Caco-2 (cell line): Measurements from ENCODE around the gene PHTF1. TPM values are rescaled to one million over a fixed set of nuclear protein-coding genes. Genes with fewer than 3 reads are reported as not detected.
"Not testable (repeated sequence)": the region's sequence is repeated elsewhere in the genome, so short reads cannot be mapped to it uniquely, and the experiment has no call there.

Experiments used
- BruUV-seq: library from RNA; stranded (reverse); fragments of 400-500 nt; replicated peaks from 2 replicates; lab custom pipeline; 2021; lab: Mats Ljungman, UMichigan
- CTCF ChIA-PET: fragments of 300-600 bp; sonication (Branson Sonifier 250); formaldehyde crosslinking; loops from one replicate; lab custom pipeline; 2022; ENCODE audit warnings: antibody characterized with exemption; lab: Charles Lee
- POLR2A ChIA-PET: fragments of 300-600 bp; sonication (Branson Sonifier 250); formaldehyde crosslinking; loops from one replicate; lab custom pipeline; 2022; ENCODE audit warnings: antibody characterized with exemption; lab: Charles Lee
- DNase-seq, 2 experiments: peaks; one replicate each; pipeline versions ENCODE4 v3.0.0 to v3.0.0-alpha.2; 2020 to 2022
- H3K27me3 ChIP-seq: replicated peaks from 2 replicates; pipeline ENCODE4 v1.6.0; 2011; ENCODE audit warnings: low read length; ENCODE audit not compliant: control insufficient read depth, insufficient read depth
- H3K36me3 ChIP-seq: 2 replicates; pipeline ENCODE4 v1.5.1; 2011; ENCODE audit warnings: low read length; ENCODE audit not compliant: control insufficient read depth, insufficient read depth
- H3K4me1 ChIP-seq: fragments of 250-450 bp; sonication (Bioruptor Pico); 2 replicates; pipeline ENCODE4 v1.5.1; 2020; ENCODE audit warnings: mild to moderate bottlenecking
- H3K4me3 ChIP-seq: 2 replicates; pipeline ENCODE4 v1.5.1; 2011; ENCODE audit warnings: low read depth, mild to moderate bottlenecking, control low read depth, low read length
- H3K9me3 ChIP-seq: fragments of 250-450 bp; sonication (Bioruptor Pico); 2 replicates; pipeline ENCODE4 v1.5.1; 2020; ENCODE audit warnings: mild to moderate bottlenecking, moderate library complexity
- H3K27ac Mint-ChIP-seq: one replicate; pipeline ENCODE4 v1.8.0; 2022; ENCODE audit warnings: mixed read lengths; ENCODE audit not compliant: unreplicated experiment
- H3K27me3 Mint-ChIP-seq: one replicate; pipeline ENCODE4 v1.8.0; 2022; ENCODE audit warnings: mixed read lengths; ENCODE audit not compliant: insufficient read depth, unreplicated experiment
- H3K36me3 Mint-ChIP-seq: one replicate; pipeline ENCODE4 v1.8.0; 2022; ENCODE audit warnings: mild to moderate bottlenecking, mixed read lengths; ENCODE audit not compliant: insufficient read depth, unreplicated experiment
- H3K4me1 Mint-ChIP-seq: one replicate; pipeline ENCODE4 v1.8.0; 2022; ENCODE audit warnings: low read depth, mixed read lengths; ENCODE audit not compliant: unreplicated experiment
- H3K4me3 Mint-ChIP-seq: one replicate; pipeline ENCODE4 v1.8.0; 2022; ENCODE audit warnings: mild to moderate bottlenecking, moderate library complexity, mixed read lengths; ENCODE audit not compliant: unreplicated experiment
- H3K9me3 Mint-ChIP-seq: one replicate; pipeline ENCODE4 v1.8.0; 2022; ENCODE audit warnings: mixed read lengths; ENCODE audit not compliant: unreplicated experiment
- CTCF ChIP-seq, 2 experiments: fragments of 200-600 bp in 1 of 2; IDR thresholded peaks; 1 replicate in 1 of 2; 2 replicates in 1 of 2; pipeline versions ENCODE4 v1.5.1 to v1.8.0; 2011 to 2022; ENCODE audit warnings: antibody characterized with exemption in 1 of 2, control low read depth in 1 of 2, inconsistent platforms in 1 of 2, low read depth in 1 of 2, low read length in 1 of 2, mild to moderate bottlenecking in 1 of 2, moderate library complexity in 1 of 2; ENCODE audit not compliant: insufficient read depth in 1 of 2, severe bottlenecking in 1 of 2, unreplicated experiment in 1 of 2
- intact Hi-C: fragments of 100-400 bp; cut with micrococcal nuclease; formaldehyde crosslinking; loops from one replicate; pipeline ENCODE4 v1.10.0; 2022; ENCODE audit not compliant: unreplicated experiment
- total RNA-seq: library from RNA; stranded (reverse); gene quantifications from 2 replicates; pipeline ENCODE4 v1.2.3, GENCODE V29; 2022

Gene PHTF1
- total RNA-seq, 1 experiment from 2014 or later: 10.4 TPM

GRCh38 chr1:113760102-113761080 lies 1.1 kb upstream of the PHTF1 start:
- Histone ChIP-seq H3K4me1 (no peaks in the 10 kb centered on the region; the same call in 1 of the 2 replicates), H3K27me3 (no peaks in the 10 kb centered on the region), H3K4me3 (peak overlapping the region; percentile 65), H3K36me3 (no peaks in the 10 kb centered on the region), H3K9me3 (no peaks in the 10 kb centered on the region)
- no TSS peak for BruUV-seq
- CTCF ChIA-PET: interaction anchor here (0.7 kb wide), 1 partner anchor 34 kb away, joined by 4 read pairs; no protein-coding TSS in a partner anchor
- Mint-ChIP-seq H3K36me3 (peaks cover 16% of the 10 kb centered on the region), H3K27me3 (no peaks in the 10 kb centered on the region), H3K4me1 (no peaks in the 10 kb centered on the region), H3K4me3 (peak overlapping the region; percentile 77), H3K27ac (peak overlapping the region; percentile 75), H3K9me3 (no peaks in the 10 kb centered on the region)
- no peak for TF ChIP-seq CTCF (IDR thresholded peaks at IDR 0.05; ENCODE audit: insufficient read depth in 1 of 2, low read depth in 1 of 2, low read length in 1 of 2, severe bottlenecking in 1 of 2, unreplicated experiment in 1 of 2)
- DNase-seq: no peak
- POLR2A ChIA-PET: no interaction called here
- intact Hi-C loops: loop anchor here (5.0 kb wide), 1 partner anchor 42 kb away; no protein-coding TSS in a partner anchor

- Histone ChIP-seq H3K4me1 (no peaks in the 10 kb centered on the region; the same call in 1 of the 2 replicates), H3K36me3 (no peaks in the 10 kb centered on the region), H3K9me3 (no peaks in the 10 kb centered on the region), H3K4me3 (peak overlapping the region; percentile 65), H3K27me3 (no peaks in the 10 kb centered on the region)
- TF ChIP-seq CTCF (IDR thresholded peaks at IDR 0.05; ENCODE audit: insufficient read depth in 1 of 2, low read depth in 1 of 2, low read length in 1 of 2, severe bottlenecking in 1 of 2, unreplicated experiment in 1 of 2): no peak
- H3K9me3 Mint-ChIP-seq: no peaks in the 10 kb centered on the region
- H3K4me1 Mint-ChIP-seq: no peaks in the 10 kb centered on the region
- H3K4me3 Mint-ChIP-seq: peak overlapping the region; percentile 77
- no peaks in the 10 kb centered on the region for H3K27me3 Mint-ChIP-seq
- H3K36me3 Mint-ChIP-seq: peaks cover 13% of the 10 kb centered on the region
- peak overlapping the region; percentile 75 for H3K27ac Mint-ChIP-seq
- no TSS peak for BruUV-seq
- ChIA-PET CTCF (interaction anchor here (0.7 kb wide), 1 partner anchor 30 kb away, joined by 3 read pairs; no protein-coding TSS in a partner anchor), POLR2A (interaction anchor here (0.6 kb wide), 2 partner anchors 51 to 667 kb away, joined by 4 to 7 read pairs; no protein-coding TSS in a partner anchor)
- peak; percentile 58 to 73 for DNase-seq
- intact Hi-C loops: loop anchor here (2.0 kb wide), 1 partner anchor 54 kb away; the partner anchor contains the start of gene RSBN1
These were observed 504 bp downstream of the PHTF1 start for GRCh38 chr1:113758631-113759332.

GRCh38 chr1:113756461-113756860 lies 2.8 kb downstream of the PHTF1 start:
- Mint-ChIP-seq H3K36me3 (peaks cover 9% of the 10 kb centered on the region), H3K4me3 (no peak overlapping the region), H3K27me3 (no peaks in the 10 kb centered on the region), H3K27ac (no peak overlapping the region), H3K4me1 (no peaks in the 10 kb centered on the region), H3K9me3 (no peaks in the 10 kb centered on the region)
- H3K27me3 ChIP-seq: no peaks in the 10 kb centered on the region
- no TSS peak for BruUV-seq
- no peaks in the 10 kb centered on the region for H3K36me3 ChIP-seq
- no peaks in the 10 kb centered on the region for H3K9me3 ChIP-seq
- no peak for DNase-seq
- no peak overlapping the region for H3K4me3 ChIP-seq
- POLR2A ChIA-PET: no interaction called here
- intact Hi-C loops: no loop called here
- CTCF ChIA-PET: no interaction called here
- no peak for TF ChIP-seq CTCF (IDR thresholded peaks at IDR 0.05; ENCODE audit: insufficient read depth in 1 of 2, low read depth in 1 of 2, low read length in 1 of 2, severe bottlenecking in 1 of 2, unreplicated experiment in 1 of 2)
- H3K4me1 ChIP-seq: no peaks in the 10 kb centered on the region; the same call in 1 of the 2 replicates

- CTCF ChIA-PET, H3K4me3 ChIP-seq, H3K9me3 ChIP-seq, DNase-seq, POLR2A ChIA-PET, H3K4me1 ChIP-seq, H3K4me1 Mint-ChIP-seq, H3K27me3 ChIP-seq, H3K27me3 Mint-ChIP-seq, BruUV-seq, H3K9me3 Mint-ChIP-seq, H3K4me3 Mint-ChIP-seq, H3K36me3 Mint-ChIP-seq, intact Hi-C loops, H3K27ac Mint-ChIP-seq, H3K36me3 ChIP-seq: not testable (repeated sequence)
These were observed 6.0 kb downstream of the PHTF1 start for GRCh38 chr1:113753333-113753732.
